HEK293T (cell line): ENCODE results near the gene MICAL2.

ENCODE experiments used
- ARNT ChIP-seq: fragments of 450-650 bp; IDR thresholded peaks from 2 replicates; pipeline ENCODE4 v1.6.1; 2017; ENCODE audit warnings: mild to moderate bottlenecking
- BHLHE40 ChIP-seq: fragments of 450-650 bp; IDR thresholded peaks from 2 replicates; pipeline ENCODE4 v1.6.1; 2016; ENCODE audit warnings: mild to moderate bottlenecking, moderate library complexity, borderline replicate concordance
- FOXK2 ChIP-seq: fragments of 450-650 bp; IDR thresholded peaks from 2 replicates; pipeline ENCODE4 v1.6.1; 2016; ENCODE audit warnings: mild to moderate bottlenecking
- FOXM1 ChIP-seq: fragments of 450-650 bp; IDR thresholded peaks from 2 replicates; pipeline ENCODE4 v1.6.1; 2017; ENCODE audit warnings: mild to moderate bottlenecking, borderline replicate concordance
- SP1 ChIP-seq: fragments of 450-650 bp; IDR thresholded peaks from 2 replicates; pipeline ENCODE4 v1.6.1; 2017
- SUZ12 ChIP-seq: fragments of 450-650 bp; IDR thresholded peaks from 2 replicates; pipeline ENCODE4 v1.6.1; 2016; ENCODE audit warnings: mild to moderate bottlenecking
- TARDBP ChIP-seq: fragments of 450-650 bp; IDR thresholded peaks from 2 replicates; pipeline ENCODE4 v1.6.1; 2016
- TF ChIP-seq, protein P1 (sequence below): fragments of 450-650 bp; IDR thresholded peaks from 2 replicates; pipeline ENCODE4 v1.6.1; 2016

DNA sequence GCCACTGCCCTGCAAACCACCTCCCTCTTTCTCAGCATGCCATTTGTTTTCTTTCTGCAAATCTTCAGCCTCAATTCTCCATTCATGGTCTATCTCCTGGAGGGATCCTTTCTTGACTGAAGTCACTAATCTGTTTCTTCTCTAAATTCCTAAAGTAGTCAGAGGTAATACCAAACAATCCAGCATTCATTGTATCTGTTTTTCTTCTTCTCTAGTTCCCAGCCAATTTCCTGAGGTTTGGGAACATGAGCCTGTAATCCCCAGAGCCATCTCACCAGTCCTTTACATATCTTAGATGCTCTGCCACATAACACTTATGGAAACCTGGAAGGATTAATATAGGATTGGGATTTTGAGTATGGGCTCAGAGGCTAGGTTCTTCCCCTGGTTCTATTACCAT, 86.5 kb downstream of the MICAL2 start:
- TF ChIP-seq SUZ12 (no peak), TARDBP (no peak), BHLHE40 (no peak), FOXK2 (no peak), SP1 (no peak), ARNT (no peak), FOXM1 (no peak)
- TF ChIP-seq, protein P1, sequence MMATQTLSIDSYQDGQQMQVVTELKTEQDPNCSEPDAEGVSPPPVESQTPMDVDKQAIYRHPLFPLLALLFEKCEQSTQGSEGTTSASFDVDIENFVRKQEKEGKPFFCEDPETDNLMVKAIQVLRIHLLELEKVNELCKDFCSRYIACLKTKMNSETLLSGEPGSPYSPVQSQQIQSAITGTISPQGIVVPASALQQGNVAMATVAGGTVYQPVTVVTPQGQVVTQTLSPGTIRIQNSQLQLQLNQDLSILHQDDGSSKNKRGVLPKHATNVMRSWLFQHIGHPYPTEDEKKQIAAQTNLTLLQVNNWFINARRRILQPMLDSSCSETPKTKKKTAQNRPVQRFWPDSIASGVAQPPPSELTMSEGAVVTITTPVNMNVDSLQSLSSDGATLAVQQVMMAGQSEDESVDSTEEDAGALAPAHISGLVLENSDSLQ = no peak
